H1 (cell line): ENCODE results near the gene DTX4. TPM values are rescaled to one million over a fixed set of nuclear protein-coding genes. Genes with fewer than 3 reads are reported as not detected.

Experiments used
- polyA plus RNA-seq, 7 experiments: library from polyadenylated mRNA; depleted of rRNA in 3 of 7; stranded (reverse) in 5 of 7; unstranded in 2 of 7; fragments of >200 nt in 5 of 7; fragments of 200-250 nt in 2 of 7; gene quantifications; 1 replicate in 5 of 7; 2 replicates in 1 of 7; 4 replicates in 1 of 7; pipeline versions ENCODE4 v1.2.1 to v1.2.3, GENCODE V29; 2011 to 2013; ENCODE audit warnings: missing spikeins in 2 of 7, mixed read lengths in 2 of 7
- total RNA-seq: library from RNA; stranded (reverse); fragmentation: NEBNext Ultra II Directional; extraction: Animal tissue kit (Norgen Biotek cat#: 25700); gene quantifications from 2 replicates; pipeline ENCODE4 v1.2.1, GENCODE V29; 2021
- TF ChIP-seq, protein P1 (sequence below): IDR thresholded peaks from 2 replicates; pipeline ENCODE4 v1.6.1; 2012; ENCODE audit warnings: inconsistent platforms

Gene DTX4
- total and polyA plus RNA-seq, 2 of the 8 experiments (the other 6 are each of a cell fraction or from before 2014, with no cell fraction given), result 5.1 to 18.8 TPM

DNA sequence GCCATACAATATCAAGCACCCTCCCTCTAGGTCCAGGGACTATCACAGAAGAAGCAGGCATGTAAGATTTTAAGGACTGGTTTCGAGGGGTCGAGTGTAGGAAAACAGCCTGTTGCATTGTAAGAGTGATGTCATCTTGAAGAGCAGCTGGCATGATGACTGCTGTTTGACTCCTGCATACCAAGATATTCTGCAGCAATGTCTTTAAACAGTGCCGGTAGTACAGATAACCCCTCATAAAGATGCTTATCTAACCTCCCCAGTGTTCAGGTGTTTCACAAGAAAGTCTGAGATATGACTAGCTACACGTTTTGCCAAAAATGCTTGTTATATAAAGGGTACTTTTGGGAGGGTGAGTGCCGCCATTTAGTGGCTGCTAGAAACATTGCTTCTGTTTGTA is 17.3 kb upstream of the DTX4 start (continued):
- TF ChIP-seq, protein P1, sequence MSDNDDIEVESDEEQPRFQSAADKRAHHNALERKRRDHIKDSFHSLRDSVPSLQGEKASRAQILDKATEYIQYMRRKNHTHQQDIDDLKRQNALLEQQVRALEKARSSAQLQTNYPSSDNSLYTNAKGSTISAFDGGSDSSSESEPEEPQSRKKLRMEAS, result no peak
